IMR-90 (cell line): ENCODE measurements around the gene ZBTB4. TPM values are rescaled to one million over a fixed set of nuclear protein-coding genes. Genes with fewer than 3 reads are reported as not detected.

ENCODE experiments used
- ATAC-seq: fragments of 200-7000 bp; cut with Tn5 transposase; 2 replicates; pipeline ENCODE4 v1.9.1; 2020; ENCODE audit warnings: low read depth, mild to moderate bottlenecking, moderate library complexity
- BruUV-seq: library from RNA; stranded (reverse); fragments of 400-500 nt; replicated peaks from 2 replicates; lab custom pipeline; 2021; lab: Mats Ljungman, UMichigan
- CTCF ChIA-PET: fragments of 300-600 bp; formaldehyde crosslinking; extraction: SDS; loops from one replicate; lab custom pipeline; 2021; ENCODE audit warnings: antibody characterized with exemption; lab: Yijun Ruan, JAX
- POLR2A ChIA-PET: fragments of 300-600 bp; sonication (Branson Sonifier 250); formaldehyde crosslinking; loops from one replicate; lab custom pipeline; 2022; ENCODE audit warnings: antibody characterized with exemption; ENCODE audit not compliant: unreplicated experiment; lab: Charles Lee
- DNase-seq: peaks from one replicate; pipeline ENCODE4 v3.0.0; 2013
- H2AFZ ChIP-seq: replicated peaks from 2 replicates; pipeline ENCODE3; 2013; ENCODE audit warnings: low read length, mild to moderate bottlenecking; ENCODE audit not compliant: poor library complexity
- H2AK5ac ChIP-seq: 2 replicates; pipeline ENCODE4 v1.6.1; 2013; ENCODE audit warnings: low read depth, low read length, inconsistent platforms
- H2AK9ac ChIP-seq: replicated peaks from 2 replicates; pipeline ENCODE3; 2013; ENCODE audit warnings: mild to moderate bottlenecking, low read depth, low read length, moderate library complexity; ENCODE audit not compliant: poor library complexity
- H2BK120ac ChIP-seq: 2 replicates; pipeline ENCODE4 v1.6.1; 2013; ENCODE audit warnings: low read depth, low read length, inconsistent platforms
- H2BK15ac ChIP-seq: 3 replicates; pipeline ENCODE4 v1.6.1; 2013; ENCODE audit warnings: low read depth, low read length, inconsistent platforms
- H2BK20ac ChIP-seq: 2 replicates; pipeline ENCODE4 v1.6.1; 2013; ENCODE audit warnings: low read depth, mild to moderate bottlenecking, inconsistent platforms, low read length, moderate library complexity
- H2BK5ac ChIP-seq: 2 replicates; pipeline ENCODE4 v1.6.1; 2013; ENCODE audit warnings: mild to moderate bottlenecking, low read depth, low read length, inconsistent platforms; ENCODE audit not compliant: poor library complexity, severe bottlenecking
- H3K14ac ChIP-seq: replicated peaks from 2 replicates; pipeline ENCODE4 v1.6.1; 2013; ENCODE audit warnings: low read depth, low read length, inconsistent platforms
- H3K18ac ChIP-seq: 2 replicates; pipeline ENCODE4 v1.6.1; 2013; ENCODE audit warnings: low read depth, low read length, control low read depth
- H3K23ac ChIP-seq: 2 replicates; pipeline ENCODE4 v1.6.1; 2013; ENCODE audit warnings: low read depth, low read length, inconsistent platforms
- H3K27ac ChIP-seq: 2 replicates; pipeline ENCODE4 v1.5.1; 2013; ENCODE audit warnings: mild to moderate bottlenecking, control low read depth, low read length; ENCODE audit not compliant: insufficient read depth
- H3K27me3 ChIP-seq: 2 replicates; pipeline ENCODE4 v1.6.1; 2013; ENCODE audit warnings: low read length; ENCODE audit not compliant: control insufficient read depth, insufficient read depth
- H3K36me3 ChIP-seq: 2 replicates; pipeline ENCODE4 v1.6.1; 2013; ENCODE audit warnings: low read length, mixed read lengths; ENCODE audit not compliant: control insufficient read depth, insufficient read depth
- H3K4ac ChIP-seq: 2 replicates; pipeline ENCODE4 v1.6.1; 2013; ENCODE audit warnings: low read depth, low read length, inconsistent platforms
- H3K4me1 ChIP-seq: 2 replicates; pipeline ENCODE4 v1.6.1; 2013; ENCODE audit warnings: low read length, mixed read lengths; ENCODE audit not compliant: control insufficient read depth, insufficient read depth
- H3K4me2 ChIP-seq: 2 replicates; pipeline ENCODE4 v1.6.1; 2013; ENCODE audit warnings: low read depth, mild to moderate bottlenecking, control low read depth, low read length, moderate library complexity
- H3K4me3 ChIP-seq: 2 replicates; pipeline ENCODE4 v1.5.1; 2013; ENCODE audit warnings: low read depth, mild to moderate bottlenecking, control low read depth, low read length, moderate library complexity; ENCODE audit not compliant: insufficient read depth
- H3K56ac ChIP-seq: 2 replicates; pipeline ENCODE4 v1.6.1; 2013; ENCODE audit warnings: low read length, inconsistent platforms; ENCODE audit not compliant: insufficient read depth; ENCODE audit errors: extremely low read depth
- H3K79me1 ChIP-seq, 2 experiments: 2 replicates each; pipeline ENCODE4 v1.6.1; 2013; ENCODE audit warnings: low read length in 2 of 2, inconsistent platforms in 1 of 2, low read depth in 1 of 2
- H3K9ac ChIP-seq: 2 replicates; pipeline ENCODE4 v1.6.1; 2013; ENCODE audit warnings: low read depth, low read length, control low read depth
- H3K9me1 ChIP-seq: 2 replicates; pipeline ENCODE4 v1.6.1; 2013; ENCODE audit warnings: low read length, inconsistent platforms; ENCODE audit not compliant: insufficient read depth
- H3K9me3 ChIP-seq: 2 replicates; pipeline ENCODE4 v1.6.1; 2013; ENCODE audit warnings: low read length; ENCODE audit not compliant: control insufficient read depth, insufficient read depth
- H4K20me1 ChIP-seq: 2 replicates; pipeline ENCODE4 v1.6.1; 2013; ENCODE audit warnings: low read length, inconsistent platforms; ENCODE audit not compliant: insufficient read depth
- H4K5ac ChIP-seq: 2 replicates; pipeline ENCODE4 v1.6.1; 2013; ENCODE audit warnings: mild to moderate bottlenecking, low read depth, low read length, control low read depth
- H4K8ac ChIP-seq, 2 experiments: 2 replicates each; pipeline ENCODE4 v1.6.1; 2013; ENCODE audit warnings: low read depth in 2 of 2, low read length in 2 of 2, control low read depth in 1 of 2, inconsistent platforms in 1 of 2
- H4K91ac ChIP-seq: 2 replicates; pipeline ENCODE4 v1.6.1; 2013; ENCODE audit warnings: low read depth, low read length, inconsistent platforms; ENCODE audit not compliant: insufficient read depth
- CTCF ChIP-seq: conservative IDR thresholded peaks from 2 replicates; pipeline ENCODE4 v1.5.1; 2012; ENCODE audit warnings: mild to moderate bottlenecking, low read depth, low read length, improper control_type of control experiment
- SMC3 ChIP-seq: fragments of 150-350 bp; IDR thresholded peaks from 2 replicates; pipeline ENCODE4 v1.6.1; 2016; ENCODE audit warnings: low read depth, mild to moderate bottlenecking, antibody characterized with exemption, low read length, moderate library complexity
- WGBS, 2 experiments: methylation state at CpG; one replicate each; pipeline versions ENCODE4 v1.1.5 to v1.1.7; 2013; ENCODE audit warnings: missing lambda C conversion rate in 2 of 2; ENCODE audit not compliant: insufficient read length in 1 of 2; ENCODE audit errors: extremely low coverage in 2 of 2; 5-methylcytosine and 5-hydroxymethylcytosine counted together
- dilution Hi-C: fragments of 300-500 bp; cut with HindIII; formaldehyde crosslinking; loops from one replicate; pipeline ENCODE4 v1.14.3; 2018; ENCODE audit warnings: low sequenced_read_pairs; ENCODE audit not compliant: unreplicated experiment
- in situ Hi-C: fragments of 300-500 bp; cut with MboI; formaldehyde crosslinking; loops from 3 replicates; pipeline ENCODE4 v1.14.3; 2019; ENCODE audit warnings: low sequenced_read_pairs, inconsistent platforms, mixed read lengths
- intact Hi-C: fragments of 100-400 bp; cut with micrococcal nuclease; formaldehyde crosslinking; loops from 2 replicates; pipeline ENCODE4 v1.10.0; 2022
- polyA plus RNA-seq, 3 experiments: library from polyadenylated mRNA; depleted of rRNA; stranded (reverse); fragments of >200 nt; gene quantifications; 2 replicates each; pipeline ENCODE4 v1.2.3, GENCODE V29; 2012; ENCODE audit warnings: low replicate concordance in 1 of 3
- total RNA-seq: library from RNA; depleted of rRNA; stranded (reverse); fragments of >200 nt; gene quantifications from 2 replicates; pipeline ENCODE4 v1.2.3, GENCODE V29; 2012

ZBTB4 gene
- total and polyA plus RNA-seq, 2 of the 4 experiments (the other 2 are of a cell fraction) = 6.3 to 20.3 TPM

GRCh38 chr17:7523033-7523432, 43.6 kb upstream of the ZBTB4 start:
- TF ChIP-seq SMC3 (no peak), CTCF (peak; percentile 30)
- dilution Hi-C loops (no loop called here), in situ Hi-C loops (no loop called here), intact Hi-C loops (no loop called here)
- H3K18ac ChIP-seq = no peak overlapping the region
- no peak overlapping the region for H2BK120ac ChIP-seq
- 17% methylated on average over 3 of the region's 10 CpGs; no CpG with 5 or more reads in 1 of the 2 experiments for WGBS, 2 experiments
- no peak overlapping the region for H2BK5ac ChIP-seq
- no peak overlapping the region for H2BK15ac ChIP-seq
- H3K4me3 ChIP-seq = no peak overlapping the region
- DNase-seq (no peak), ATAC-seq (no peak)
- H4K5ac ChIP-seq = no peak overlapping the region
- H3K27me3 ChIP-seq = no peaks in the 10 kb centered on the region
- H3K4ac ChIP-seq = no peak overlapping the region
- no peak overlapping the region for H2BK20ac ChIP-seq
- no peaks in the 10 kb centered on the region for H3K79me1 ChIP-seq
- H3K36me3 ChIP-seq = 0 out of 2 replicates have a peak, but pooled peaks cover 1% of the 10 kb centered on the region
- H2AFZ ChIP-seq = no peak overlapping the region
- no peak overlapping the region for H2AK5ac ChIP-seq
- no peak overlapping the region for H2AK9ac ChIP-seq
- no TSS peak for BruUV-seq
- CTCF ChIA-PET = no interaction called here
- no peak overlapping the region for H3K56ac ChIP-seq
- H3K9me1 ChIP-seq = no peaks in the 10 kb centered on the region
- no peak overlapping the region for H3K23ac ChIP-seq
- H3K27ac ChIP-seq = no peak overlapping the region
- no peaks in the 10 kb centered on the region for H4K20me1 ChIP-seq
- peaks cover 7% of the 10 kb centered on the region; the same call in 1 of the 2 replicates for H3K9me3 ChIP-seq
- no peaks in the 10 kb centered on the region for H3K4me1 ChIP-seq
- no peak overlapping the region for H4K8ac ChIP-seq
- H3K14ac ChIP-seq = no peak overlapping the region
- no peak overlapping the region for H3K9ac ChIP-seq
- POLR2A ChIA-PET = no interaction called here
- H4K91ac ChIP-seq = no peak overlapping the region
- H3K4me2 ChIP-seq = no peak overlapping the region
